NT2/D1 (cell line): ENCODE data around the gene PTPRN2.

ENCODE experiments used
- DNase-seq: peaks from one replicate; pipeline ENCODE4 v3.0.0-alpha.2; 2011; ENCODE audit warnings: low read depth, low spot score
- H3K27me3 ChIP-seq: 2 replicates; pipeline ENCODE4 v1.6.0; 2011; ENCODE audit warnings: mild to moderate bottlenecking; ENCODE audit not compliant: insufficient read length, insufficient read depth
- H3K36me3 ChIP-seq: 2 replicates; pipeline ENCODE4 v1.6.1; 2011; ENCODE audit warnings: mild to moderate bottlenecking, low read length, mixed read lengths; ENCODE audit not compliant: insufficient read depth, insufficient read length
- H3K4me1 ChIP-seq: 2 replicates; pipeline ENCODE4 v1.5.1; 2011; ENCODE audit not compliant: insufficient read depth, insufficient read length
- H3K4me3 ChIP-seq: 2 replicates; pipeline ENCODE4 v1.5.1; 2011; ENCODE audit warnings: low read depth; ENCODE audit not compliant: insufficient read length
- H3K9ac ChIP-seq: 2 replicates; pipeline ENCODE4 v1.6.0; 2011; ENCODE audit warnings: low read depth; ENCODE audit not compliant: insufficient read length
- H3K9me3 ChIP-seq: 2 replicates; pipeline ENCODE4 v1.5.1; 2011; ENCODE audit warnings: mild to moderate bottlenecking, low read length; ENCODE audit not compliant: insufficient read depth
- SUZ12 ChIP-seq: IDR thresholded peaks from 2 replicates; pipeline ENCODE4 v1.6.1; 2011; ENCODE audit not compliant: insufficient read length, insufficient read depth; ENCODE audit errors: extremely low read depth
- YY1 ChIP-seq: IDR thresholded peaks from 2 replicates; pipeline ENCODE4 v1.6.1; 2011; ENCODE audit not compliant: insufficient read length, insufficient read depth
- ZNF274 ChIP-seq: IDR thresholded peaks from 2 replicates; pipeline ENCODE4 v1.6.1; 2011; ENCODE audit warnings: mild to moderate bottlenecking, low read depth, low read length

The PTPRN2 gene

GRCh38 chr7:158077151-158077840 is 510.3 kb downstream of the PTPRN2 start:
- no peaks in the 10 kb centered on the region for H3K9me3 ChIP-seq

GRCh38 chr7:158076656-158077055 is 511.0 kb downstream of the PTPRN2 start:
- no peak overlapping the region for H3K4me3 ChIP-seq
- H3K9ac ChIP-seq = no peak overlapping the region
- peaks cover 4% of the 10 kb centered on the region for H3K4me1 ChIP-seq
- DNase-seq = no peak
- no peaks in the 10 kb centered on the region for H3K36me3 ChIP-seq
- H3K27me3 ChIP-seq = no peaks in the 10 kb centered on the region
- H3K9me3 ChIP-seq = no peaks in the 10 kb centered on the region
- TF ChIP-seq SUZ12 (no peak), YY1 (no peak), ZNF274 (no peak)

More at GRCh38 chr7:158077151-158077840, 510.3 kb downstream of the PTPRN2 start:
- no peak overlapping the region for H3K9ac ChIP-seq
- H3K27me3 ChIP-seq = no peaks in the 10 kb centered on the region
- no peak overlapping the region for H3K4me3 ChIP-seq
- peaks cover 4% of the 10 kb centered on the region for H3K4me1 ChIP-seq
- no peak for DNase-seq
- TF ChIP-seq YY1 = no peak
- no peak for TF ChIP-seq SUZ12
- TF ChIP-seq ZNF274 = no peak
- H3K36me3 ChIP-seq = no peaks in the 10 kb centered on the region

GRCh38 chr7:158076215-158076614 is 511.4 kb downstream of the PTPRN2 start:
- no peak for DNase-seq

GRCh38 chr7:158075633-158076001 is 512.0 kb downstream of the PTPRN2 start:
- H3K9me3 ChIP-seq = no peaks in the 10 kb centered on the region

More at GRCh38 chr7:158076215-158076614, 511.4 kb downstream of the PTPRN2 start:
- no peaks in the 10 kb centered on the region for H3K27me3 ChIP-seq
- no peaks in the 10 kb centered on the region for H3K9me3 ChIP-seq
- H3K9ac ChIP-seq = no peak overlapping the region
- H3K4me3 ChIP-seq = no peak overlapping the region
- TF ChIP-seq YY1 = no peak
- TF ChIP-seq SUZ12 = no peak
- no peak for TF ChIP-seq ZNF274
- peaks cover 4% of the 10 kb centered on the region for H3K4me1 ChIP-seq
- no peaks in the 10 kb centered on the region for H3K36me3 ChIP-seq

GRCh38 chr7:158074896-158075632 is 512.6 kb downstream of the PTPRN2 start:
- Histone ChIP-seq H3K9me3 (no peaks in the 10 kb centered on the region), H3K27me3 (no peaks in the 10 kb centered on the region), H3K4me3 (no peak overlapping the region), H3K9ac (no peak overlapping the region), H3K4me1 (peaks cover 4% of the 10 kb centered on the region), H3K36me3 (no peaks in the 10 kb centered on the region)
- no peak for TF ChIP-seq SUZ12
- no peak for TF ChIP-seq ZNF274
- no peak for TF ChIP-seq YY1
- no peak for DNase-seq

More at GRCh38 chr7:158075633-158076001, 512.0 kb downstream of the PTPRN2 start:
- Histone ChIP-seq H3K36me3 (no peaks in the 10 kb centered on the region), H3K4me1 (peaks cover 4% of the 10 kb centered on the region), H3K27me3 (no peaks in the 10 kb centered on the region), H3K9ac (no peak overlapping the region), H3K4me3 (no peak overlapping the region)
- no peak for TF ChIP-seq YY1
- TF ChIP-seq ZNF274 = no peak
- no peak for TF ChIP-seq SUZ12
- DNase-seq = no peak

GRCh38 chr7:158073845-158074840 is 513.5 kb downstream of the PTPRN2 start:
- no peak overlapping the region for H3K9ac ChIP-seq
- H3K9me3 ChIP-seq = no peaks in the 10 kb centered on the region
- no peaks in the 10 kb centered on the region for H3K27me3 ChIP-seq
- no peak for TF ChIP-seq SUZ12
- peaks cover 4% of the 10 kb centered on the region for H3K4me1 ChIP-seq
- no peak overlapping the region for H3K4me3 ChIP-seq
- DNase-seq = no peak
- H3K36me3 ChIP-seq = no peaks in the 10 kb centered on the region
